Stomach (tissue), 9 donors: ENCODE data around the gene PTGER3. TPM values are rescaled to one million over a fixed set of nuclear protein-coding genes. Genes with fewer than 3 reads are reported as not detected.

Source experiments
- DNase-seq, 2 donors: peaks; one replicate each; pipeline versions ENCODE4 v3.0.0 to v3.0.0-alpha.2; 2013 to 2019
- H3K27ac ChIP-seq, 5 donors: fragments of 200-600 bp in 4 of 5; sonication (generic) in 4 of 5; one replicate each; pipeline ENCODE4 v1.5.1; 2013 to 2019; ENCODE audit warnings: mild to moderate bottlenecking in 1 of 5, moderate library complexity in 1 of 5
- H3K27me3 ChIP-seq, 3 donors: fragments of 200-600 bp; sonication (generic); one replicate each; pipeline ENCODE4 v1.5.1; 2017 to 2019; ENCODE audit warnings: mixed run types in 1 of 3
- H3K36me3 ChIP-seq, 4 donors: fragments of 200-600 bp; sonication (generic); 1 replicate in 3 of 4; 2 replicates in 1 of 4; pipeline ENCODE4 v1.5.1; 2016 to 2019
- H3K4me1 ChIP-seq, 4 donors: fragments of 200-600 bp; sonication (generic); one replicate each; pipeline ENCODE4 v1.5.1; 2016 to 2019
- H3K4me3 ChIP-seq, 4 donors: fragments of 200-600 bp; sonication (generic) in 3 of 4; one replicate each; pipeline ENCODE4 v1.5.1; 2016 to 2019; ENCODE audit warnings: mild to moderate bottlenecking in 1 of 4
- H3K9me3 ChIP-seq, 4 donors: fragments of 200-600 bp; sonication (generic); one replicate each; pipeline ENCODE4 v1.5.1; 2016 to 2019
- EP300 ChIP-seq: sonication (generic); formaldehyde crosslinking; IDR thresholded peaks from one replicate; pipeline ENCODE4 v1.6.1; 2017; ENCODE audit warnings: antibody characterized with exemption
- POLR2A ChIP-seq, 4 donors: fragments of 450-650 bp; IDR thresholded peaks; one replicate each; pipeline ENCODE4 v1.6.1; 2016; ENCODE audit warnings: antibody characterized with exemption in 4 of 4, control low read depth in 2 of 4, mild to moderate bottlenecking in 1 of 4, moderate library complexity in 1 of 4
- POLR2AphosphoS5 ChIP-seq, 3 donors: sonication (generic); formaldehyde crosslinking; IDR thresholded peaks; one replicate each; pipeline ENCODE4 v1.6.1; 2016; ENCODE audit warnings: antibody characterized with exemption in 3 of 3
- WGBS, 5 donors: extraction: QIAGEN DNeasy Blood & Tissue Kit in 3 of 5; methylation state at CpG; one replicate each; pipeline versions ENCODE4 v1.1.5 to v1.1.7; 2013 to 2018; 5-methylcytosine and 5-hydroxymethylcytosine counted together
- intact Hi-C: fragments of 100-400 bp; cut with DNase I; formaldehyde crosslinking; loops from one replicate; pipeline ENCODE4 v1.15.1; 2023; ENCODE audit warnings: low total_unique reads
- polyA plus RNA-seq, 3 donors: library from polyadenylated mRNA; stranded (reverse); fragments of 200-250 nt; gene quantifications; one replicate each; pipeline ENCODE4 v1.2.3, GENCODE V29; 2013
- total RNA-seq, 5 donors: library from RNA; depleted of rRNA; stranded (reverse); fragments of >200 nt; gene quantifications; one replicate each; pipeline versions ENCODE4 v1.1.0 to v1.2.3, GENCODE V29; 2014 to 2016
- TF ChIP-seq, protein P1 (sequence below), 7 experiments: fragments of 450-650 bp in 4 of 7; fragments of 200-600 bp in 3 of 7; sonication (generic) in 3 of 7; IDR thresholded peaks; one replicate each; pipeline ENCODE4 v1.5.1; 2016 to 2019; ENCODE audit warnings: antibody characterized with exemption in 7 of 7, control low read depth in 2 of 7, mild to moderate bottlenecking in 1 of 7
- donor health status: healthy with polysubstance abuse.
- donor health status: Bipolar disorder and iron deficiency.
- donor health status: healthy.

PTGER3 gene
- total and polyA plus RNA-seq, 8 donors: 2.3 to 44.3 (median 15.2) TPM

- no peak overlapping the region for H3K4me3 ChIP-seq
- DNase-seq: no peak
- H3K27me3 ChIP-seq: no peaks in the 10 kb centered on the region
- no peaks in the 10 kb centered on the region for H3K4me1 ChIP-seq
- TF ChIP-seq POLR2A (IDR thresholded peaks at IDR 0.05) (no peak), POLR2AphosphoS5 (IDR thresholded peaks at IDR 0.05) (no peak), EP300 (no peak)
- TF ChIP-seq, protein P1, sequence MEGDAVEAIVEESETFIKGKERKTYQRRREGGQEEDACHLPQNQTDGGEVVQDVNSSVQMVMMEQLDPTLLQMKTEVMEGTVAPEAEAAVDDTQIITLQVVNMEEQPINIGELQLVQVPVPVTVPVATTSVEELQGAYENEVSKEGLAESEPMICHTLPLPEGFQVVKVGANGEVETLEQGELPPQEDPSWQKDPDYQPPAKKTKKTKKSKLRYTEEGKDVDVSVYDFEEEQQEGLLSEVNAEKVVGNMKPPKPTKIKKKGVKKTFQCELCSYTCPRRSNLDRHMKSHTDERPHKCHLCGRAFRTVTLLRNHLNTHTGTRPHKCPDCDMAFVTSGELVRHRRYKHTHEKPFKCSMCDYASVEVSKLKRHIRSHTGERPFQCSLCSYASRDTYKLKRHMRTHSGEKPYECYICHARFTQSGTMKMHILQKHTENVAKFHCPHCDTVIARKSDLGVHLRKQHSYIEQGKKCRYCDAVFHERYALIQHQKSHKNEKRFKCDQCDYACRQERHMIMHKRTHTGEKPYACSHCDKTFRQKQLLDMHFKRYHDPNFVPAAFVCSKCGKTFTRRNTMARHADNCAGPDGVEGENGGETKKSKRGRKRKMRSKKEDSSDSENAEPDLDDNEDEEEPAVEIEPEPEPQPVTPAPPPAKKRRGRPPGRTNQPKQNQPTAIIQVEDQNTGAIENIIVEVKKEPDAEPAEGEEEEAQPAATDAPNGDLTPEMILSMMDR (IDR thresholded peaks at IDR 0.05): no peak
- H3K9me3 ChIP-seq: no peaks in the 10 kb centered on the region
- intact Hi-C loops: no loop called here
- WGBS, 5 donors: 76 to 82% (median 82%) methylated on average over 6 of the region's 6 CpGs
- peaks cover 69 to 100% (median 98%) of the 10 kb centered on the region in 4 donors for H3K36me3 ChIP-seq
- H3K27ac ChIP-seq: no peak overlapping the region
Observed at GRCh38 chr1:71068325-71069240, 21.0 kb upstream of the PTGER3 start.

GRCh38 chr1:71054791-71055190 lies 7.2 kb upstream of the PTGER3 start:
- Histone ChIP-seq H3K4me3 (no peak overlapping the region), H3K27me3 (peaks cover 0 to 3% (median 0%) of the 10 kb centered on the region in 3 donors), H3K36me3 (peaks cover 0 to 30% (median 25%) of the 10 kb centered on the region in 4 donors), H3K4me1 (peaks cover 0 to 2% (median 0%) of the 10 kb centered on the region in 4 donors), H3K27ac (no peak overlapping the region), H3K9me3 (no peaks in the 10 kb centered on the region)
- intact Hi-C loops: no loop called here
- WGBS, 5 donors: 78 to 83% (median 80%) methylated on average over 6 of the region's 6 CpGs
- DNase-seq: no peak
- TF ChIP-seq EP300 (no peak), POLR2AphosphoS5 (IDR thresholded peaks at IDR 0.05) (no peak), POLR2A (IDR thresholded peaks at IDR 0.05) (no peak)
- TF ChIP-seq, protein P1 (IDR thresholded peaks at IDR 0.05): no peak

DNA sequence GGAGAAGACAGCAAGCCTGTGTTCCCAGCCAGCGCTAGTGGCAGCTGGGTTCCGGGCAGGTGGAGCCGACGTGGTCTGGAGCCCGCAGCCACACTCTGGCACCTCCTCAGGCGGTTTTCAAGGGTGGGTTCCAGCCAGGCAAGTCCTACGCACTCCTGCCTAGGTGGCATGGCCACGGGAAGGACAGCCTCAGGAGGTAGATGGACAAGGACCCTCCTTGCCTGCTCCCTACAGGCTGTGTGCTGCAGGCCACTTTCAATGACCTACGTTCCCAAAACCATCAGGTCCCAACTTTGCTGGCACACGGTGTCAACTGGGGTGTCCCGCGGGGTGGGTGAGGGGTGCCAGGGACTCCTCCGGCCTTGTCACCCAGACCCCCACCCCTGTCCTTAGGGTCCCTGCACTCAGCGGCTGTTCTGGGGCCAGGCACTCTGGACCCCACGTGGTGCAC lies 6.7 kb upstream of the PTGER3 start:
- TF ChIP-seq POLR2AphosphoS5 (IDR thresholded peaks at IDR 0.05): peak in 1 of 3 donors; percentile 8
- TF ChIP-seq, protein P1 (IDR thresholded peaks at IDR 0.05): no peak
- Histone ChIP-seq H3K4me1 (peaks cover 0 to 5% (median 0%) of the 10 kb centered on the region in 4 donors), H3K27me3 (peaks cover 0 to 3% (median 0%) of the 10 kb centered on the region in 3 donors), H3K4me3 (no peak overlapping the region), H3K9me3 (no peaks in the 10 kb centered on the region), H3K27ac (no peak overlapping the region), H3K36me3 (peaks cover 0 to 26% (median 21%) of the 10 kb centered on the region in 4 donors)
- WGBS, 5 donors: 77 to 88% (median 81%) methylated on average over 9 to 15 of the region's 15 CpGs
- intact Hi-C loops: no loop called here
- DNase-seq: no peak

- Histone ChIP-seq H3K27ac (no peak overlapping the region), H3K36me3 (peaks cover 0 to 20% (median 16%) of the 10 kb centered on the region in 4 donors), H3K4me1 (peaks cover 0 to 5% (median under 1%) of the 10 kb centered on the region in 4 donors), H3K4me3 (no peak overlapping the region), H3K9me3 (no peaks in the 10 kb centered on the region), H3K27me3 (peaks cover 0 to 4% (median 0%) of the 10 kb centered on the region in 3 donors)
- TF ChIP-seq, protein P1 (IDR thresholded peaks at IDR 0.05): no peak
- TF ChIP-seq POLR2A (IDR thresholded peaks at IDR 0.05) (no peak), EP300 (no peak), POLR2AphosphoS5 (IDR thresholded peaks at IDR 0.05) (no peak)
- intact Hi-C loops: no loop called here
- DNase-seq: no peak
- 61 to 80% (median 70%) methylated on average over 7 of the region's 7 CpGs for WGBS, 5 donors
Observed at GRCh38 chr1:71053758-71054157, 6.1 kb upstream of the PTGER3 start.
